ENCODE results near the gene EREG.
"Not testable (repeated sequence)": the region's sequence is repeated elsewhere in the genome, so short reads cannot be mapped to it uniquely, and the experiment has no call there.

Gene EREG, protein sequence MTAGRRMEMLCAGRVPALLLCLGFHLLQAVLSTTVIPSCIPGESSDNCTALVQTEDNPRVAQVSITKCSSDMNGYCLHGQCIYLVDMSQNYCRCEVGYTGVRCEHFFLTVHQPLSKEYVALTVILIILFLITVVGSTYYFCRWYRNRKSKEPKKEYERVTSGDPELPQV

DNA sequence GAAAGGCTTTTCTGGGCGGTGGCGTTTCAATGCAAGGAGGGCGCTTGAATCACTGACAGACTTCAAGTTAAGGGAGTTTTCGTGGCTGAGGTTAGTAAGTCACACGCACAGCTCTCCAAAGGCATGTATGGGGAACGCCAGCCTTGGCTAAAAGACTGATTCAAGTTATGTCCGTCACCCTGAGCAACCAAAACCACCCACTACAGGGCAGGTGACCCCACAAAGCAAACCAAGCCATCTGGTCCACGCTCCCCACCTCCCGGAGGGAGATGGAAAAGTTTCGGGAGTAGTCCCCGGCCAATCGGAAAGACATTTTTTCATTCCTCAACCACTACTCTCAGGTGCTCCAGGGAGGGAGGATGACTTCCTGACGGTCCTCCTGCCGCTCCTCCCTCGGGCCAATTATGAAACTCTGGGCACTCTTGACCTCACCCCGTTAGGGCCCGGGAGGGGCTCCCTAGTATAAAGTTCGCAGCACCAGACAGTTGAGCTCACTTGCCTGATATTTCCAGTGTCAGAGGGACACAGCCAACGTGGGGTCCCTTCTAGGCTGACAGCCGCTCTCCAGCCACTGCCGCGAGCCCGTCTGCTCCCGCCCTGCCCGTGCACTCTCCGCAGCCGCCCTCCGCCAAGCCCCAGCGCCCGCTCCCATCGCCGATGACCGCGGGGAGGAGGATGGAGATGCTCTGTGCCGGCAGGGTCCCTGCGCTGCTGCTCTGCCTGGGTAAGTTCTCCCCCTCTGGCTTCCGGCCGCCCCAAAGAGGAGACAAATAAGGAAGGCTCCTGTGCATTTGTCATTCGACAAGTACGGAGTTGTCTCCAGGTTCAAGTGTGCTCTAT is at the start of gene EREG:
EREG (plus strand) TSS at position 494 of the 840 bp plus-strand sequence; CDS start at position 658, 164 bp downstream.
- peak in 1 of 2 experiments; percentile 11 for DNase-seq (ENCODE audit: low read depth in 2 of 2)

DNA sequence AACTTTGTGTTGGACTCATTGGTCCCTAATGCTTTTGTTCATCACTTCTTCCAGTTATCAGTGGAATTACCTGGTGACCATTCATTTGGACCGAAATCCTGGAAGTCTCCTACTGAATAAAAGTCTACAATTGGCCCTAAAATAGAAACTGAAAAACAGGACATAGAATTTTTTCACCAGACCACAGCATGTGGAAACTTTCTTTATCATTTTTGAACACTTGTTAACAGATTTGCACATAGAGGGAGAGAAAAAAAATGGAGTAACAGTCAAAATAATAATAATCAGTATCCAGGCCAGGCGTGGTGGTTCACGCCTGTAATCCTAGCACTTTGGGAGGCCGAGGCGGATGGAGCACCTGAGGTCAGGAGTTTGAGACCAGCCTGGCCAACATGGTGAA is 49.6 kb upstream of the EREG start:
- no peak for DNase-seq (ENCODE audit: low read depth in 2 of 2)

DNA sequence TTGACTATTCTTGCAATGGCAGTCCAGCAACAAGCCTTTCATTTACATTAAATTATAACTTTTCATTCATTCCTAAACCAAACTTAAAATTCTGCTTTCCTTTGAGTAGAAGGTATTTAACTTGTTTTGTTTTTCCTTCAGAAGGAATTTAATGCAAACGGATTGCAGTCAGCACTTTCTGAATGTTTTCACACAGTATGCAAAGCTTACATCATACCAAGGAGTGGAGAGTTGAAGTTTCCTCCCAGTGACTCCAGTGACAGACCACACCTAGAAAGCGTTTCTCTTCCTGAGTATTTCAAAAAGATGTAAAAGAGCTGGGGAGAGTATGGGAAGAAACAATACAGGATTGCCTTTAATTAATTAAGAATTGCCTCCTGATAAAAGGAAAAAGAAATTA is 48.5 kb upstream of the EREG start:
- DNase-seq (ENCODE audit: low read depth in 2 of 2): no peak

DNA sequence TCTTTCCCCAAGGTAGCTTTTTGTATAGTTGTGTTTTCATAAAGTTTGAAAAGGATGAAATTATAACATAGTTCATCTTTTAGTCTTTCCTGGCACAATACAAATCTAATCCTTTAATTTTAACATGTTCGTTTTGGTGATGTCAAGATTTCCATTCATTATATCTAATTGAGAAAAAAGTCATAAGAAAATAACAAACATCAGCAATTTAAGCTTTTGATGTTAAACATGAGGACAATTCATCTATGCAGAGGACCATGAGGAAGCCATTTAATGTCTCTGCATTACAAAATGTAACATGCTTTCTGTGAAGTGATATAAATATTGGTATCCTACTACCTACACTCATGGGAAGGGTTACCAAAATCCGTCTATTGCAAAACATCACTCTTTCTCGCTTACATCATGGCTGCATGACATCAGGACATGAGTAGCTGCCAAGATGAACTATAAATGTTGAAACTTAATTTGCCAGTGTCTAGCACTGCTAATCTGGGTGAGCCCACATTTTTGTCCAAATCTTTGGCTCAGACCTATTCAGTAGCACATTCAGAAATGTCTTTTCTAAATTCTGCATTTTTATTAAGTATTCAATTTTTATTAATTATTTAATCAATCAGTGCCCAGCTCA is 47.2 kb upstream of the EREG start:
- no peak for DNase-seq (ENCODE audit: low read depth in 2 of 2)

- no peak for DNase-seq (ENCODE audit: low read depth in 2 of 2)
Measured at GRCh38 chr4:74318276-74318675, 46.7 kb upstream of the EREG start.

DNA sequence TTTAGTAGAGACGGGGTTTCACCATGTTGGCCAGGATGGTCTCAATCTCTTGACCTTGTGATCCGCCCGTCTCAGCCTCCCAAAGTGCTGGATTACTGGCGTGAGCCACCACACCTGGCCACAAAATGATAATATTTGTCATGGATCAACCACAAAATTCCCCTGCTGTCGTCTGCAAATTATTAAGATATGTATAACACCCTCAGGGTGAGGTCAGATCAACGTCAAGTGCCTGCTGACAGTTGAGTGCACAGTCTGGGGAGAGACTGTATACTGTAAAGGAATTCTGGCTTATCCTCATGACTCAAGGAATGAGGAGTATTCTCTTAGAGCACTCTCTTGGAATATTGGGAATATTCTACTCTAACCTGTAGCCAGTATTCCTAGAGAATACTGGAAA is 45.5 kb upstream of the EREG start:
- no peak for DNase-seq (ENCODE audit: low read depth in 2 of 2)

DNA sequence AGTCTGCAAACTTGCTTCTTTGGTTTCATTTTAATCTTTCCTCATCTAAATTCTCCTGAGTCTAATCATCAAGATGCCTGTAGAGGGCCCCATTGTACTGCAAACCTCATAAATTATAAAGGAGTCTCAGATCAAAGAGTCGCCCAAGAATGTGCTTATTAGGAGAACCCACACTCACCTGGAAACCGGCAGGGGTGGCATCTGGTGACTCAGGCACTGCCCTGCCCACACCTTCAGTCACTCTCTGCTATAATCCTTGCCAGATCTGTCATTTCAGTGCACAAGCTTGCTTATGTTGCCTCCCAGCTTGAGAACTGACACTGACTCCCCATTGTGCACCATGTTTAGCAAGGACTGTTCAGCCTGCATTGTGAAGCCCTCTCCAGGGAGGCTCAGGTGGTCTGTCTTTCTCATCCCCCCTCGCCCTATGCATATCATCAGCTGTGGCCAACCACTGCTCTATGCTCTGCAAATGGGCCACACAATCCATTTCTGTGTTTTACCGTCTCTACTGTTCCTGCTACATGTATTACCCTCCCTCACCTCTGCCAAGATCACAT is 44.3 kb upstream of the EREG start:
- peak in 1 of 2 experiments; percentile 3 for DNase-seq (ENCODE audit: low read depth in 2 of 2)

DNA sequence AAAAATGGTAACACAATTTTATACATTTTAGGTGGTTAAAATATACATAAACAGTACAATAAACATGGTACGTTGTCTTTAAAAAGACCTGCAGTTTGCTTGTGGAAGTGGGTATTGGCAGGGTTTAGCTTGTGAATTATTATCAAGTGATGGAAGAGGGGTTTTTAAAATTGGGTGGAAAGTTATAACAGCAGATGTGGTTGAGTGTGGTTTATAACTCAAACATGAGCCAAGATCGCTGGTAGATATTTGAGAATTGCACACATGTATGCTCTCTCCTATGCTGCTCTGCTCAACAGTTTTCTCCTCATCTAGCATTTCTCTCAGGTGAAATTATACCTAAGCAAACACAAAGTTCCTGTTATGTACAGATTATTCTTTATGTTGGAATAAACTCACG is 42.6 kb upstream of the EREG start:
- DNase-seq (ENCODE audit: low read depth in 2 of 2): no peak

DNA sequence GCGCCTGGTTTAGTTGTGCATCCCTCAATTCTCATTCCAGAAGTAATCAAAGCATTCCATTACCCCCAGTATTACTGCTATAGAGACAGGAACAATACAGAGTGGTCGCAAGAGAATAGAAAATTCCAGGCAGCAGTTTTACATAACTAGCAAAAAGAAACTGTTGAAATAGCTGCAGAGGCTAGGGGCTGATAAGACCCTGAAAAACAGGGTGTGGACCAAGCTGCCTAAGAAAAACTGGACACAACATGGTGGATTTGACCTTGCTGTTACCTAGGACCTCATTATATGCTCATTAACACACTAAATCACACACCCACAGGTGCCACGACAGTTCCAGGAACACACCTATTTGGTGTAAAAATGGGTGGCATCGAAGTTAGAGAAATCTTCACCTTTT is 41.3 kb upstream of the EREG start:
- DNase-seq (ENCODE audit: low read depth in 2 of 2): no peak

GRCh38 chr4:74324262-74324661 is 40.7 kb upstream of the EREG start:
- DNase-seq (ENCODE audit: low read depth in 2 of 2): no peak

DNA sequence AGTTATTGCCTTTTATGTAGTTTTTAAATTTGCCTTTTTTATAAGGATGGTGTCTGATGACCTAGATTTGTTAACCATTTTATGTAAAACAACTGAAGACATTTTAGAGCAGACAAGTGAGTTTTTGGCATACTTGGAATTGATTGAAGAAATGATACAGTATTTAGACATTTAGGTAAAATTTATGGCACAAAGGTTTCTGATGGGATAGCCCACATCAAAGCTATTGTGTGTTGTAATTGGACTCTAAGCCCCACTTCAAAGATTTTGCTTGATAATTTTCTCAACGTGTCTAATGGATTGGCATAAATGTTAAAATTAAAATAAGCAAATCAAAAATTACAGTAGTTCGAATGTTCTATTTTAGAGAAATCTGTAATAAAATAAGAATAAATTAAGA is 39.1 kb upstream of the EREG start:
- no peak for DNase-seq (ENCODE audit: low read depth in 2 of 2)

DNA sequence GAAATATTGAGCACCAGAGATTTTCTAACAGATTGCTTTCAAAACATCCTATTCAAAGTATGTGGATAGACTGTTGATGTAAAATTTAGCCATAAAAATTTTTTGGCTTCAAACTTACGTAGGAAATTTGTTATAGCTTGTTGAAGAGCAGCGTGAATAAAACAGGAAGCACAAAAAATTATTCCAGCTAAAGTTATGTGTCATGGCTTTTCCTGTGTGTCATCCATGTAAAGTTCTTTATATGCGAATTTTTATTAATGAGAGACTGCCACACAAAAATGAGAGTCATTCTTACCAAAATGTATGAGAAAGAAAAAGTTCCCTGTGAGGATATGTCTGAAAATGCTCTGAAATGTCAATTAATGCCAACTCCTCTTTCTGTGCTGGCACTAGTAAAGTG is 37.2 kb upstream of the EREG start:
- no peak for DNase-seq (ENCODE audit: low read depth in 2 of 2)

- no peak for DNase-seq (ENCODE audit: low read depth in 2 of 2)
Measured at GRCh38 chr4:74328501-74328900, 36.4 kb upstream of the EREG start.

DNA sequence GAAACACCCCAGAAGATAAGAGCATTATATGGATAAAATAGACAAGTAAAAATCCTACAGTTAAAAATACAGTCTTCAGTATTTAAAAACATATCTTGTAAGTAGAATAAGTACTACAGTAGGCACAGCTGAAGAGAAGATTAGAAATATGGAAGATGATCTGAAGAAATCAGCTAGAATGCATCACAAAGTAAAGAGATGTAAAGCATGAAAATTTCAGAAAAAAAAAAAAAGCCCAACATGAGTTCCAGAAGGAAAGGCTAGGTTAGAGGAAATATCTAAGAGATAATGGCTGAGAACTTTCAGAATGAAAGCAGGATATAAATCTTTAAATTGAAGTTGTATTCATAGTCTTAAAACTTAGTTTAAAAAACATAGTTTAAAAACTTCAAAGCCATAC is 35.6 kb upstream of the EREG start:
- no peak for DNase-seq (ENCODE audit: low read depth in 2 of 2)

DNA sequence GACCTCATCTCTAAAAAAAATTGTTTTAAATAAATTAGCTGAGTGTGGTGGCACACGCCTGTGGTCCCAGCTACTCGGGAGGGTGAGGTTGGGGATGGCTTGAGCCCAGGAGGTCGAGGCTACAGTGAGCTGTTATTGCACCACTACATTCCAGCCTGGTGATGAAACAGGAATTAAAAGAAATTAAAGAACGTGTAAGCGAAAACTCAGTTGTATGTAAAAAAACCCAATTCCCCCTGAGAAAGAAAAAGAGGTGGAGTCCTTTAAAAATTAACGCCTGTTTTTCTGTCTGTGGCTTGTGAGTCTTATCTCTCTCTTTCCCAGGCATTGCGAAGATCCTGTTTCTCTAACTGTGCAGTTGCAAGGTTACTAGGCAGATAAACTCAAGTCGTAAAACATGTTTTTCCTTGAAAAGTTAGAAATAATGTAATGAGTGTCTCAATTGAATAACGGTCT is 34.6 kb upstream of the EREG start:
- no peak for DNase-seq (ENCODE audit: low read depth in 2 of 2)

DNA sequence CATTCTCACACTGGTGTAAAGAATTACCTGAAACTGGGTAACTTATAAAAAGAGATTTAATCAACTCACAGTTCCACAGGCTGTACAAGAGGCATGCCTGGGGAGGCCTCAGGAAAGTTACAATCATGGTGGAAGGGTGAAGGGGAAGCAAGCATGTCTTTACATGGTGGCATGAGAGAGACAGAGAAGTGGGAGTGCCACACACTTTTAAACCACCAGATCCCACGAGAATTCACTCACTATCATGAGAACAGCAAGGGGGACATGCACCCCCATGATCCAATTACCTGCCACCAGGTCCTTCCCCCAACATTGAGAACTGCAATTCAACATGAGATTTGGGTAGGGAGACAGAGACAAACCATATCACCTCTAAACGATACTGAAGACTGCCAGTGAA is 33.7 kb upstream of the EREG start:
- no peak for DNase-seq (ENCODE audit: low read depth in 2 of 2)

GRCh38 chr4:74331944-74332343 is 33.0 kb upstream of the EREG start:
- DNase-seq (ENCODE audit: low read depth in 2 of 2): no peak

GRCh38 chr4:74334636-74335035 is 30.3 kb upstream of the EREG start:
- DNase-seq (ENCODE audit: low read depth in 2 of 2): no peak

DNA sequence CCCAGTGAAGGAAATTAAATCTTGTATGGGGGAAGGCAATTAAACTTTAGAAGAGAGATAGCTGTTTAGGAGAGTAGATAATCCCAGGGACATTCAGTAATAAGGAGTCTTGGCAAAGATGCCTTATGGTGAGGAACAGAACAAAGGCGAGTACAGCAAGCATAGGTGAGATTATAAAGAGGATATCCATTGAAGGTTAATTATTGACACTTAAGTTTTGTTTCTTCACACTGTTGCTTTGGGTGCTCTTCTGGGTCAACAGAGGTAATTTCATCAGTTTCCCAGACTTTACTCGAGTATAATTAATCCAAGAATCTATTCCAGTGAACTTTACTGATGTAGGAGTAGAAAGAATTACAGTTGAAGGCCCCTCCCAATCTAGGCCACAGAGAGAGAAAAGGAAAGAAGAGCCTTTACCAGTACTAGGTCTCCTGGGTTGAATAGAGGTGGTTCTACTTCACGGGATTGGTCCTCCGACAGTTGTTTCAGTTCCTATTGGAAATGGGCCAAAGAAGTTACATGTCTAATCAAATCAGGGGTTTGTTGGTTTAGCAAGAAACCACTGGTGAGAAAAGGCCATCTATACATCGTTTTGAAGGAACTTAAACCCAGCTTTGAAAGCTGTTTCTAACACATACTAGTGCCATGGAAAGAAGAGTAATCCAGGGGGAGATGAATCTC is 29.5 kb upstream of the EREG start:
- no peak for DNase-seq (ENCODE audit: low read depth in 2 of 2)

DNA sequence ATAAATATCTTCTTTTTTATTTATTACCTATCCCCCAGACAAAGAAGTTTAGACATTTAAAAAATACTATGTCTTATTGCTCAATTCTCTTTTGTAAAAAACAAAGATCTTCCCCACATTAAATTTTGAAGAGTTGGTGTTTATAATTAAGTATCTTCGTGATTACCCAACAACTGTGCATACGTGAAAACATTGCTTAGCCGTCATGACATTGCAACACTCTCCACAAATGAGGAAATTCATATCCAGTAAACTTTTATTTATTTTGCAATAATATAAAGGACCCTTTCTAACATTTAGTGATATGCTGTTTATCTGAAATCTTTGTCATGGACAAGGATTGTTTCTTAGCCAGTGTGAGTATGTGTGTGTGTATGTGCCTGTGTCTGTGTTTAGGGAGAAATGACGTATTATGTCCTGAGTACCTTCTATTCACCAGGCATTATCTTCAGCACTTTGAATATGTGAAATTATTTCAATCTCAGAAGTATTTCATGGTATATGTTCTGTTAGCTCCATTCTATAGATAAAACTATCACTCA is 26.1 kb upstream of the EREG start:
- no peak for DNase-seq (ENCODE audit: low read depth in 2 of 2)

GRCh38 chr4:74339501-74339900 is 25.4 kb upstream of the EREG start:
- DNase-seq (ENCODE audit: low read depth in 2 of 2): no peak

- not testable (repeated sequence) for DNase-seq (ENCODE audit: low read depth in 2 of 2)
Measured at GRCh38 chr4:74340421-74340820, 24.5 kb upstream of the EREG start.

All from stimulated activated CD4-positive, alpha-beta T cell treated with anti-CD3 and anti-CD28 coated beads, Interleukin-12 subunit alpha, Interleukin-12 subunit beta, amount 100 ng/mL, for 24 hours (primary cell).